ENCODE results near the gene KCNJ18. TPM values are rescaled to one million over a fixed set of nuclear protein-coding genes. Genes with fewer than 3 reads are reported as not detected.
"Not testable (repeated sequence)": the region's sequence is repeated elsewhere in the genome, so short reads cannot be mapped to it uniquely, and the experiment has no call there.

Gene KCNJ18
- total RNA-seq, 1 donor from 2014 or later = not detected

DNA sequence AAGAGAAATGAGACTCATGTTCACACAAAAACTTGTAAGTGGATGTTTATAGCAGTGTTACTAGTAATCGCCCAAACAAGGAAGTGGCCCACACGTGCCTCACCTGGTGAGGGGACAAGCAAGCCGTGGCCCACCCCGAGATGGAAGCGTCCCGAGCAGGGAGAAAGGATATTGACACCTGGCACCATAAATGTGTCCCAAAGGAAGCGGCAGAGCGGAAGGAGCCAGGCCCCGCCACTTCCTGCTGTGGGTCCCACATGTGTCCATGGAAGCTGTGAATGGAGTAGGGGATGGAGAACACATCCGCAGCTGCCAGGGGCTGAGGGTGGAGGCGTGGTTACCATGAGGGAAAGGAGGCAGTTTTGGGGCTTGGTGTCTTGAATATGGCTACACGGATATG, 18.9 kb downstream of the KCNJ18 start:
- no peak for ATAC-seq
- no peak for DNase-seq
- intact Hi-C loops (cut with micrococcal nuclease) = no loop called here

DNA sequence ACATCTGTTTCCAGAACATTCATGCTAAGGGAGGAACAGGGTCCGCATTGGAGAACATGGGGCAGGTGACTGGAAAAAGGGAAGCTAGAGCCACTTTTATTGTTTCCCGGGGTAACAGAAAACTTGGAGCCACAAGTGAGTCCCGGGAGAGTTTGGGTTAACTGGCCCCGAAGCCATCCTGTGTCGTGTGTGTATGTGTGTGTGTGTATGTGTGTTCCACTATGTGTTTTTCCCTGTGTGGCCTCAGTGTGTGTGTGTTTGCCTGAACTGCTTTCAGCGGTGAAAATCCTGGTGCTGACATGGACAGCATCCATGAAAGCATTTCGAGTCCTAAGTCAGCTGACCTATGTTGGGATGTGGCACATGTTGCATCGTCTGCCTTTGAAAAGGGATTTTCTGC, 20.7 kb downstream of the KCNJ18 start:
- intact Hi-C loops (cut with micrococcal nuclease); ATAC-seq; DNase-seq: not testable (repeated sequence)

DNA sequence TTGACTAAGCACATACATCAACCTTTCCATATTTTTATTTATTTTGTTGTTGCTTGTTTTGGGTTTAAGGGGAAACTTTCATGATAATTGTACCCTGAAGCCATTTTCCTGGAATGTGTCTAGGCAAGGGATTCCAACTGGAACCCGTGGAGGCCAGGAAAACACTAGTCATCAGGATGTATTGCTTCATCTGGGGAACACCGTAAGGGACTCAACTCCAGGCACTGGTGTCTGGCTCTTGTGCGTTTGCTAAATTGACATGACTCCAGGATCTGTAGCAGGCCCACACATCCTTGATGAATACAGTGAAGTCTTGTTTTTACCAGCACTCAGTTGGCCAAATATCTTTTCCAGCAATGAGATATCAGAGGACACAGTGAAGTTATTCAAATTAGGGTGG, 21.3 kb downstream of the KCNJ18 start:
- DNase-seq; intact Hi-C loops (cut with micrococcal nuclease): not testable (repeated sequence)
- ATAC-seq = peak; percentile 63

DNA sequence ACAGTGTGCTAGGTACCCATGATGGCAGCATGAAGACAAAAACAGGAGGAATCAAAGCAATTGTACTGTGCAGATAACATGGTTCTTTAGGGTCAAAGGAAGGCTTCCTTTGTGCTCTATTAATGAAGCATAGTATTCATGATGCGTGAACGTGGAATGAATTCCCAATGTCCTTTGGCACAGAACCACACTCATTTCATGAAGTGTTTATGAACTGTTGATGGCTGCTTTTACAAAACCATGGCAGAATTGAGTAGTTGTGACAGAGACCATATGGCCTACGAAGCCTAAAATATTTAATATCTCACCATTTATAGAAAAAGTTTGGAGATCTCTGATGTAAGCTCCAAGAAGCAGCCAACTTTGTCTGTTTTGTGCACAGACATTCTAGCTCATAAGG, 22.4 kb downstream of the KCNJ18 start:
- intact Hi-C loops (cut with micrococcal nuclease); DNase-seq; ATAC-seq: not testable (repeated sequence)

DNA sequence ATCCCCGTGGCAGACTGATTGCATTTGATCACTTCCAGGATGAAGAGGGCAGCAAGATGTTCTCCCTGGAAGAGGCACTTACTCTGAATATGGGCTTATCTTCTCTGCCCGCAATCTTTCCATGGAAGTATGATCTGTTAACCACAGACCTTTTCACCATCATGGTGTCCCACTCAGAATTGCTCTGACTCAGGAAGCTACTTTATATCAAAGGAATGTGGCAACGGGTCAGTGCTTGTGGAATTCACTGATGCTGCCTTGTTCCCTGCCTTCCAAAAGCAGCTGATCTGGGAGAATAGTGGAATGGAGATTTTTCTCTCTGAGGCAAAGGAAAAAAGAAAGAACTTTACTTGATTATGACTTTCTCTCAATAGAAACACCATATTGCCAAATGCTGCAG, 23.6 kb downstream of the KCNJ18 start:
- DNase-seq; intact Hi-C loops (cut with micrococcal nuclease); ATAC-seq: not testable (repeated sequence)

DNA sequence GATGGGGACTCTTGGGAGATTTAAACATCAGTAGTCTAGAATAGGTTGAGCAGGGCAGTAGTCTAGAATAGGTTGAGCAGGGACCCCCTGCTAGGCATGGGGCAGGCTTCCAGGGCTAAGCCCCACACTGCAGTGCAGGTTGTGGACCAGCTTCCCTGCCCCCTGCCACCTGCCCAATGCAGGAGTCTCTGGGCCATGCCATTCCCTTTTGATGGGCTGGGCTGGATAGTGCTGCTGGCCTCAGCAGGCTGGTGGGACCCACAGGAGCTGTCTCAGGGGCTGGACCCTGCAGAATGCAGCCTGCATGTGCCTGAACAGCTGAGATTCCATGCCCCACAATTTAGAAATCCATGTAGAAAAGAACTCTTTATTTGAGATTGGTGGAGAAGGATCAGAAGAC, 26.6 kb downstream of the KCNJ18 start:
- DNase-seq; intact Hi-C loops (cut with micrococcal nuclease); ATAC-seq: not testable (repeated sequence)

GRCh38 chr17:21719511-21720226, 27.3 kb downstream of the KCNJ18 start:
- ATAC-seq; intact Hi-C loops (cut with micrococcal nuclease); DNase-seq: not testable (repeated sequence)

DNA sequence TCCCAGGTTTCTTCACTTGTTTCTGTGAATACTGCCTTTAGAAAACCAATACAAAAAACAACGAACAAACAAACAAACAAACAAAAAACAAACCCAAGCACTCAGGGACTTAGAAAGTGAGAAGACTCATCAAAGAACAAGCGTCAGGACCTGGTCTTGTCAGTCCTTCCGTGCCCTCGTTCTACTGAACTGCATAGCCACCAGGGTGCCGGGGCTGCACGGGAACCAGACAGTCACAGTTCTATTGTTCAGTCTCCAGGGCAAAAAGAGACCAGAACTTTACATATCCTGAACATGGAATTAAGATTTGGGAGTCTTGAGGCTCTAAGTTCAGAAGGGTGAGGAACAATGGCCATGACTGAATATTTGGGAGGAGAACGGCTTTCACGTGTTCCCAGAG, 28.2 kb downstream of the KCNJ18 start:
- DNase-seq; intact Hi-C loops (cut with micrococcal nuclease); ATAC-seq: not testable (repeated sequence)

DNA sequence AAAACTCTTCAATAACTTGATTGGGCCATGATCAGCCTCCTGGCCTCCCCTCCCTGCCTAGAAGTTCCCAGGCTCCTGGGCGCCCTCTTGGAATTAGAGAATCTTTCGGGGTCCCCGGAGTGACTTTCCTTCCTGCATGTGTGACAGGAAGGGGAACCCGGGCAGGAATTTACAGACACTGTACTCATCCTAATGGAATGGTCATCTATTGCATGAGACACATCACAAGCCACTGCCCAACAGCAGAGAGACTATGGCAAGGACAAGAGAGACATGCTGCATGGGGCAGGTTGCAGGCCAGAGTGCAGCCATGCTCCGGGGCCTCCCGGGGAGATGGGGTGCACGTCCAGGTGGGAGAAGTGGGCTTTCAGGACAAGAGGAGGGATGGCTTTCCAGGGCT, 29.9 kb downstream of the KCNJ18 start:
- DNase-seq; intact Hi-C loops (cut with micrococcal nuclease); ATAC-seq: not testable (repeated sequence)

- ATAC-seq; DNase-seq; intact Hi-C loops (cut with micrococcal nuclease): not testable (repeated sequence)
Observed at GRCh38 chr17:21724216-21725006, 32.1 kb downstream of the KCNJ18 start.

DNA sequence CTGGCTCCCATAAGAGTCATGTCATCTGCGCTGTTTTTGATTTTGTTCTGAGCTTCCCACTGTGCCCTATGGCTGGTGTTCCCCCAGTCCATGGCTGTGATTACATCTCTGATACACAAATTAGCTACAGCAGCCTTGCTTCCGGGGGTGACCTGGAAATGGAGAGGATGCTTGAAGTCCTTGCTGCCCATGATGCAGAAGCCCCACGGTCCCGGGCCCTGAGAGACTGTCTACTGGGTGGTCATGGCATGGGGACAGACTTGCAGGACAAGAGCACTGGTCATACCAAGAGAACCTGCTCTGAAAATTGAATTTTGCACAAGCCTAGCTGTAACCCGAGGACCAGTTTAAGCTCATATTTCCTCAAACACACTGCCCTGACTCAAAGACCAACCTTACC, 38.8 kb downstream of the KCNJ18 start:
- intact Hi-C loops (cut with micrococcal nuclease); ATAC-seq; DNase-seq: not testable (repeated sequence)

DNA sequence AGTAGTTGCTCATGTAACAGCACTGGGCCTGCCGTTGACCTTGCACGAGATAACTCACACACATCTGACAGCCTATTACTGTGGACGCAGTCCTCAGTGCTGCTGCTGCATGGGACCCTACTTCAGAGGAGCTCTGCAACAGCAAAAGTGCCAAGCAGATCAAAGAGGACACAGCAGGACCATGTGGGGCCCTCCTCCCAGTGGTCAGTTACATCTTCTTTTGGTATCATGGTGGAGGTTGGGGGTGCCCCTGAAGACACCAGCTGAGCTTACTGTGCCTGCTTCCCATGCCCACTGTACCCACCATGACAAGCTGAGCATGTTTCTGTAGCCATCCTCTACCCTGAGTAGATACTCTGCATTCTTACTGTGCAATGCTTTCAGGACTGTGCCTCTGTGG, 41.6 kb downstream of the KCNJ18 start:
- DNase-seq; intact Hi-C loops (cut with micrococcal nuclease); ATAC-seq: not testable (repeated sequence)

DNA sequence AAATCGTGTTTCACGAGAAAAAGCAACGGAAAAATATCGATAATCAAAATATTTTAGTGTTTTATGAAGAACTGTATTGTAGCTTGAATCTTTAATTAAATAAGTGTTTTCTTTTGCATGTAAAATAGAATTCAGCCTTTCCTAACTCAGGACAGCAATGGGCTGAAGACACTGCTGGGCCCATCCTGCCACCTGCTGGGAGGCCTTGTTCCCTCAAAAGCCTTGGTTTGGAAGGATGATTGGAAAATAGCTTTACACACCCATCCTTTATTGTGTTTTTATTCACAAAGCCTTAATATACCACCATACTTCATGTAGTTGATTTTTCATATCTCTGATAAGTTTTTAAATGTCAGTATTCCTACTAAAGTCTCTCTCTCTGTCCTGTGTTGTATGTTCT, 43.5 kb downstream of the KCNJ18 start:
- DNase-seq; intact Hi-C loops (cut with micrococcal nuclease); ATAC-seq: not testable (repeated sequence)

GRCh38 chr17:21737015-21737580, 44.8 kb downstream of the KCNJ18 start:
- intact Hi-C loops (cut with micrococcal nuclease); ATAC-seq: not testable (repeated sequence)

GRCh38 chr17:21738241-21738640, 45.9 kb downstream of the KCNJ18 start:
- not testable (repeated sequence) for ATAC-seq

More at GRCh38 chr17:21737015-21737580, 44.8 kb downstream of the KCNJ18 start:
- not testable (repeated sequence) for DNase-seq

DNA sequence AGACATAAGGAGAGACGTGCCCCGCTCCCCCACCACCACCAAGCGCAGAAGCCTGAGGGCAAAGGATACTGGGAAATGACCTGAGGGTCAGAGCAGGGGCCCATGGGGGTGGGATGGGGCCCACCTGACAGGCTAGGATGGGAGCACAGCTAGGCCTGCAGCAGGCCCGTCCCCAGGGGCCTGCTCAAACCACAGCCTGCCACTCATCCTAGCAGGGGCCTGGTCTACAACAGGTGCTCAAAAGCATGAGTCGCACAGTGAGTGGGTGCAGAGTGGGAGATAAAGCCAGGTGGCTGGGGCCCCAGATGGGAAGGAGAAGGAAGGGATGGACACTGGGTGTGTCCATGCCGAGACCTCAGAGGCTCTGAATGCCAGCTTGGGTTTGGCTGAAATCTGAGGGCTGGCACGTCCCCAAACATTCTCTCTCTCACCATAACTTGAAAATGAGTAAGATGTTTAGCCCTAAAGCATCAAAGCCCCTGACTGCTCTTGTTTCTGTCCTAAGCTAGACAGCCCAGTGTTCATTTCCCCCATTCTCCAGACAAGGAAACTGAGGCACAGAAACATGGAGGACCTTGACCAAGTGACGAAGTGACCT, 46.7 kb downstream of the KCNJ18 start:
- ATAC-seq; intact Hi-C loops (cut with micrococcal nuclease); DNase-seq: not testable (repeated sequence)

More at GRCh38 chr17:21738241-21738640, 45.9 kb downstream of the KCNJ18 start:
- intact Hi-C loops (cut with micrococcal nuclease); DNase-seq: not testable (repeated sequence)

- DNase-seq; intact Hi-C loops (cut with micrococcal nuclease); ATAC-seq: not testable (repeated sequence)
Observed at GRCh38 chr17:21739485-21739884, 47.2 kb downstream of the KCNJ18 start.

DNA sequence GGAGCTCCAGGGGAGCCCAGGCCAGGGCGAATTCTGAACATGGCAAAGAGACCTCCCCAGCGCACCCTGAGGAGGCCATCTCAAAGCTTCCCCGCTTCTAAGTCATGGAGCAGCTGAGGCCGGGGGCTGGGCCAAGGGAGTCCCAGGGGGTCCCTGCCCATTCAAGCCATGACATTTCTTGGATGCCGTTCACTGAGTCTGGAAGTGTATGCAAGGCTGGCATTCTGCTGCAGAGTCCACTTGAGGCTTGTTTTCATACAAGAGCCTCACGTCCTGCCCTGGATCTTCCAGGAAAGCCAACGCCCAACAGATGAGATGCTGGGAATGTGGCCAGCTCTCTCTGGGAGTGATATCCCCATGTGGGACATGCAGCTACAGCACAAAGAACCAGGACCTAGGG, 48.5 kb downstream of the KCNJ18 start:
- DNase-seq; intact Hi-C loops (cut with micrococcal nuclease): not testable (repeated sequence)
- peak; percentile 47 for ATAC-seq

GRCh38 chr17:21741520-21741919, 49.2 kb downstream of the KCNJ18 start:
- not testable (repeated sequence) for DNase-seq
- peak; percentile 72 for ATAC-seq

More at GRCh38 chr17:21741520-21741919, 49.2 kb downstream of the KCNJ18 start:
- intact Hi-C loops (cut with micrococcal nuclease) = not testable (repeated sequence)
